ENCODE data around the gene AHCYL1. TPM values are rescaled to one million over a fixed set of nuclear protein-coding genes. Genes with fewer than 3 reads are reported as not detected.
A peak's percentile ranks its signal among the peaks of the same experiment; 100 is the strongest.

Gene AHCYL1
- total RNA-seq, 1 donor from 2014 or later = 31.6 TPM

GRCh38 chr1:110008971-110009565, 24.5 kb downstream of the AHCYL1 start:
- FAIRE-seq = no peak
- no peaks in the 10 kb centered on the region for H3K27me3 ChIP-seq (ENCODE audit: control insufficient read depth, insufficient read depth, low read length)
- H3K4me3 ChIP-seq (ENCODE audit: low read depth, low read length) = no peak overlapping the region
- peaks cover 16% of the 10 kb centered on the region for H3K36me3 ChIP-seq (ENCODE audit: control insufficient read depth, insufficient read depth, low read length)
- no peak for DNase-seq (ENCODE audit: low read depth)
- no peak for TF ChIP-seq CTCF (IDR thresholded peaks at IDR 0.05; ENCODE audit: insufficient read depth, low read length, severe bottlenecking)

GRCh38 chr1:110011527-110012041, 27.0 kb downstream of the AHCYL1 start:
- TF ChIP-seq CTCF (IDR thresholded peaks at IDR 0.05; ENCODE audit: insufficient read depth, low read length, severe bottlenecking) = peak; percentile 65
- H3K4me3 ChIP-seq (ENCODE audit: low read depth, low read length) = no peak overlapping the region
- H3K27me3 ChIP-seq (ENCODE audit: control insufficient read depth, insufficient read depth, low read length) = no peaks in the 10 kb centered on the region
- no peak for FAIRE-seq
- H3K36me3 ChIP-seq (ENCODE audit: control insufficient read depth, insufficient read depth, low read length) = peaks cover 24% of the 10 kb centered on the region
- peak; percentile 72 for DNase-seq (ENCODE audit: low read depth)

GRCh38 chr1:110012100-110012780, 27.7 kb downstream of the AHCYL1 start:
- FAIRE-seq (no peak), DNase-seq (ENCODE audit: low read depth) (no peak)
- Histone ChIP-seq H3K4me3 (ENCODE audit: low read depth, low read length) (no peak overlapping the region), H3K36me3 (ENCODE audit: control insufficient read depth, insufficient read depth, low read length) (peaks cover 27% of the 10 kb centered on the region), H3K27me3 (ENCODE audit: control insufficient read depth, insufficient read depth, low read length) (no peaks in the 10 kb centered on the region)
- TF ChIP-seq CTCF (IDR thresholded peaks at IDR 0.05; ENCODE audit: insufficient read depth, low read length, severe bottlenecking) = no peak

- peaks cover 33% of the 10 kb centered on the region for H3K36me3 ChIP-seq (ENCODE audit: control insufficient read depth, insufficient read depth, low read length)
- peak; percentile 44 for DNase-seq (ENCODE audit: low read depth)
These were observed 33.2 kb downstream of the AHCYL1 start for GRCh38 chr1:110017792-110018191.

GRCh38 chr1:110018396-110018795, 33.8 kb downstream of the AHCYL1 start:
- peaks cover 32% of the 10 kb centered on the region for H3K36me3 ChIP-seq (ENCODE audit: control insufficient read depth, insufficient read depth, low read length)
- no peaks in the 10 kb centered on the region for H3K27me3 ChIP-seq (ENCODE audit: control insufficient read depth, insufficient read depth, low read length)
- FAIRE-seq = no peak
- DNase-seq (ENCODE audit: low read depth) = no peak
- no peak for TF ChIP-seq CTCF (IDR thresholded peaks at IDR 0.05; ENCODE audit: insufficient read depth, low read length, severe bottlenecking)
- no peak overlapping the region for H3K4me3 ChIP-seq (ENCODE audit: low read depth, low read length)

More at GRCh38 chr1:110017792-110018191, 33.2 kb downstream of the AHCYL1 start:
- no peak for FAIRE-seq
- Histone ChIP-seq H3K27me3 (ENCODE audit: control insufficient read depth, insufficient read depth, low read length) (no peaks in the 10 kb centered on the region), H3K4me3 (ENCODE audit: low read depth, low read length) (no peak overlapping the region)
- TF ChIP-seq CTCF (IDR thresholded peaks at IDR 0.05; ENCODE audit: insufficient read depth, low read length, severe bottlenecking) = no peak

Data from bronchial epithelial cell (primary cell).